ENCODE data around the gene AUP1. TPM values are rescaled to one million over a fixed set of nuclear protein-coding genes. Genes with fewer than 3 reads are reported as not detected.

The AUP1 gene
- polyA plus RNA-seq, 2 of the 4 experiments (the other 2 are of a cell fraction): 129 to 164 TPM

- DNase-seq (ENCODE audit: low read depth in 1 of 2, low spot score in 1 of 2): no peak
- no peak for FAIRE-seq
- H3K4me1 ChIP-seq: peaks cover 17% of the 10 kb centered on the region
- CTCF ChIA-PET: interaction anchor here (0.5 to 2.4 kb wide), 4 partner anchors 12 to 703 kb away, joined by 3 to 10 read pairs (median 4); partner anchors contain the start of genes CCDC142 and TTC31
- no peak for ATAC-seq
- H3K27ac ChIP-seq: no peak overlapping the region
- no peak overlapping the region for H3K4me2 ChIP-seq
- 95% methylated on average over 11 of the region's 11 CpGs for WGBS (ENCODE audit: missing lambda C conversion rate)
- no peak for TF ChIP-seq NR3C1 (IDR thresholded peaks at IDR 0.05)
- TF ChIP-seq FOXS1 (CRISPR knock-in tag; IDR thresholded peaks at IDR 0.05): no peak
- TF ChIP-seq MAFK (IDR thresholded peaks at IDR 0.05; ENCODE audit: partially characterized antibody): no peak
- no peak for TF ChIP-seq POLR2A (IDR thresholded peaks at IDR 0.05; ENCODE audit: low read length)
- TF ChIP-seq RNF2 (IDR thresholded peaks at IDR 0.05; ENCODE audit: borderline replicate concordance, low read depth): no peak
- no peak for TF ChIP-seq MAX (IDR thresholded peaks at IDR 0.05)
- TF ChIP-seq EHMT2 (IDR thresholded peaks at IDR 0.05; ENCODE audit: low read depth): no peak
- TF ChIP-seq TP53 (CRISPR knock-in tag; IDR thresholded peaks at IDR 0.05): no peak
- TF ChIP-seq ZNF302 (CRISPR knock-in tag; IDR thresholded peaks at IDR 0.05): no peak
- no peak for TF ChIP-seq SREBF2 (IDR thresholded peaks at IDR 0.05)
- TF ChIP-seq HMGXB4 (CRISPR knock-in tag; IDR thresholded peaks at IDR 0.05; ENCODE audit: borderline replicate concordance): no peak
- TF ChIP-seq BHLHE40 (IDR thresholded peaks at IDR 0.05; ENCODE audit: low read depth, low read length): no peak
- no peak for TF ChIP-seq REST (IDR thresholded peaks at IDR 0.05)
- no peak for TF ChIP-seq HOXA7 (CRISPR knock-in tag; IDR thresholded peaks at IDR 0.05)
- H3K9me3 ChIP-seq: no peaks in the 10 kb centered on the region
- POLR2A ChIA-PET: interaction anchor here (1.8 kb wide), 1 partner anchor 17 kb away, joined by 4 read pairs; no protein-coding TSS in a partner anchor
- no peak overlapping the region for H3K4me3 ChIP-seq
These were observed 2.8 kb downstream of the AUP1 start for GRCh38 chr2:74526649-74527230.

GRCh38 chr2:74525717-74526648 lies 3.5 kb downstream of the AUP1 start, which contains the start of gene DQX1:
Gene DQX1 (minus strand): TSS chr2:74526231. CDS start chr2:74525729, 502 bp downstream.
- TF ChIP-seq HOXA7 (CRISPR knock-in tag; IDR thresholded peaks at IDR 0.05): 0 out of 2 replicates have a peak, but pooled peaks have one; percentile 30
- no peak for TF ChIP-seq ESRRA (IDR thresholded peaks at IDR 0.05; ENCODE audit: borderline replicate concordance, low read length)
- no peak for TF ChIP-seq NR3C1 (IDR thresholded peaks at IDR 0.05)
- 0 out of 5 replicates have a peak, but pooled peaks of 1 of the 2 experiments have one; percentile 1 for TF ChIP-seq JUN (IDR thresholded peaks at IDR 0.05)
- TF ChIP-seq CBX2 (IDR thresholded peaks at IDR 0.05; ENCODE audit: borderline replicate concordance, low read depth): no peak
- TF ChIP-seq ZFP36 (IDR thresholded peaks at IDR 0.05; ENCODE audit: borderline replicate concordance, partially characterized antibody): no peak
- no peak for TF ChIP-seq MAZ (IDR thresholded peaks at IDR 0.05; ENCODE audit: borderline replicate concordance, low read depth, low read length)
- TF ChIP-seq TFCP2L1 (CRISPR knock-in tag; IDR thresholded peaks at IDR 0.05): 0 out of 2 replicates have a peak, but pooled peaks have one; percentile 65
- no peak for TF ChIP-seq REST (IDR thresholded peaks at IDR 0.05)
- WGBS (ENCODE audit: missing lambda C conversion rate): 88% methylated on average over 11 of the region's 11 CpGs
- no peak within 1 kb of the TSS for H3K27ac ChIP-seq
- POLR2A ChIA-PET: interaction anchor here (0.7 to 1.8 kb wide), 2 partner anchors 16 to 71 kb away, joined by 3 to 4 read pairs; no protein-coding TSS in a partner anchor
- ATAC-seq: no peak
- no peaks in the 10 kb centered on the region for H3K9me3 ChIP-seq
- H3K4me2 ChIP-seq: no peak within 1 kb of the TSS
- H3K4me1 ChIP-seq: peaks cover 14% of the 10 kb centered on the region
- H3K4me3 ChIP-seq: no peak within 1 kb of the TSS
- peak in 1 of 2 experiments; percentile 77 for DNase-seq (ENCODE audit: low read depth in 1 of 2, low spot score in 1 of 2)
- FAIRE-seq: no peak
- CTCF ChIA-PET: interaction anchor here (1.0 to 2.4 kb wide), 3 partner anchors 12 to 43 kb away, joined by 3 to 10 read pairs (median 4); partner anchors contain the start of genes CCDC142 and TTC31

Measured in A549 (cell line).